Heart right ventricle (tissue), 16 donors: ENCODE data around the gene TIGAR. TPM values are rescaled to one million over a fixed set of nuclear protein-coding genes. Genes with fewer than 3 reads are reported as not detected.

Experiments
- ATAC-seq, 8 donors: fragments of 200-7000 bp; cut with Tn5 transposase; one replicate each; pipeline ENCODE4 v1.9.1; 2020; ENCODE audit warnings: mild to moderate bottlenecking in 8 of 8, moderate library complexity in 8 of 8, moderate number of reproducible peaks in 1 of 8
- DNase-seq, 2 donors: peaks; one replicate each; pipeline ENCODE4 v3.0.0-alpha.2; 2020
- H3K27ac ChIP-seq, 10 donors: fragments of 200-600 bp; sonication (generic) in 2 of 10; one replicate each; pipeline versions ENCODE4 v1.5.0 to v1.8.0; 2020 to 2022; ENCODE audit warnings: mild to moderate bottlenecking in 3 of 10
- H3K27me3 ChIP-seq, 7 donors: fragments of 200-600 bp; one replicate each; pipeline ENCODE4 v1.8.0; 2021 to 2022; ENCODE audit warnings: mild to moderate bottlenecking in 2 of 7
- H3K36me3 ChIP-seq, 9 donors: fragments of 200-600 bp; sonication (generic) in 1 of 9; one replicate each; pipeline versions ENCODE4 v1.5.0 to v1.8.0; 2020 to 2022; ENCODE audit warnings: mild to moderate bottlenecking in 2 of 9
- H3K4me1 ChIP-seq, 9 donors: fragments of 200-600 bp; sonication (generic) in 1 of 9; one replicate each; pipeline versions ENCODE4 v1.5.0 to v1.8.0; 2020 to 2022; ENCODE audit warnings: mild to moderate bottlenecking in 4 of 9
- H3K4me3 ChIP-seq, 10 donors: fragments of 200-600 bp; sonication (generic) in 2 of 10; one replicate each; pipeline versions ENCODE4 v1.5.0 to v1.8.0; 2020 to 2022; ENCODE audit warnings: mild to moderate bottlenecking in 7 of 10, moderate library complexity in 2 of 10
- H3K9me3 ChIP-seq, 11 donors: fragments of 200-600 bp in 10 of 11; sonication (generic) in 2 of 11; one replicate each; pipeline versions ENCODE4 v1.5.0 to v1.8.0; 2013 to 2022; ENCODE audit warnings: mild to moderate bottlenecking in 2 of 11, control low read depth in 1 of 11, moderate library complexity in 1 of 11
- CTCF ChIP-seq, 9 donors: fragments of 200-600 bp; sonication (generic) in 2 of 9; IDR thresholded peaks; one replicate each; pipeline versions ENCODE4 v1.5.0 to v1.8.0; 2021 to 2022; ENCODE audit warnings: antibody characterized with exemption in 9 of 9, mild to moderate bottlenecking in 5 of 9, moderate library complexity in 1 of 9
- WGBS, 2 donors: extraction: QIAGEN DNeasy Blood & Tissue Kit; methylation state at CpG; one replicate each; pipeline ENCODE4 v1.1.7; 2013; ENCODE audit warnings: inconsistent platforms in 1 of 2; 5-methylcytosine and 5-hydroxymethylcytosine counted together
- intact Hi-C, 10 donors: fragments of 100-400 bp; cut with DNase I; formaldehyde crosslinking; loops; one replicate each; pipeline versions ENCODE4 v1.11.1 to v1.14.2; 2022
- polyA plus RNA-seq, 2 donors: library from polyadenylated mRNA; stranded (reverse); fragments of 200-250 nt; gene quantifications; one replicate each; pipeline ENCODE4 v1.2.3, GENCODE V29; 2013
- total RNA-seq, 10 donors: library from RNA; stranded (reverse); fragmentation: NEBNext Ultra II Directional in 3 of 10; extraction: Animal tissue kit (Norgen Biotek cat#: 25700) in 3 of 10; gene quantifications; one replicate each; pipeline versions ENCODE4 v1.2.1 to v1.2.4, GENCODE V29; 2021 to 2023
- donor health status: Arrhythmogenic right ventricular cardiomyopathy.
- donor health status: ischemic (EF 13 %, LVEDD 7.1; RV severe dilation, severe dysfunction).
- donor health status: healthy with polysubstance abuse.
- donor health status: DM: no; HTN: yes; CAD: no.
- donor health status: DM: no; HTN: no; CAD: no.
- donor health status: ischemic (EF 25% LVEDD 6.9; RV normal size, moderate dysfunction).
- donor health status: ischemic (EF 25% LVEDD 5.7; RV mildly dilated, moderate dysfunction).
- donor health status: healthy.
- donor health status: DM: yes; HTN: yes; CAD: no.
- donor health status: Ischemic cardiomyopathy.
- donor health status: ischemic (EF 35%, LVEDD 5.7; RV mildly dilated, moderate dysfunction).
- donor health status: nonischemic (EF 11% LVEDD 7.7; RV severe dilation, severe dysfunction).
- donor health status: DM: yes; HTN: yes; CAD: no.
- donor health status: PGD.
- donor health status: ischemic (EF 29% LVEDD 5.4; RV normal size, mild dysfunction).
- donor health status: nonischemic (EF 23%, LVEDD 6.1; RV moderate dilation, normal function).

The TIGAR gene
- total and polyA plus RNA-seq, 12 donors = 3.7 to 15.5 (median 13.1) TPM

- DNase-seq (peak in 1 of 2 donors; percentile 33), ATAC-seq (no peak)
- no peak for TF ChIP-seq CTCF (IDR thresholded peaks at IDR 0.05)
- peaks cover 14 to 84% (median 72%) of the 10 kb centered on the region in 9 donors for H3K4me1 ChIP-seq
- H3K4me3 ChIP-seq = peak overlapping the region; percentile 61 to 95 (median 86)
- peaks cover 0 to 39% (median 8%) of the 10 kb centered on the region in 9 donors for H3K36me3 ChIP-seq
- intact Hi-C loops = loop anchor here (2.0 to 10.0 kb wide), 10 partner anchors 130 to 393 kb away; no protein-coding TSS in a partner anchor
- WGBS, 2 donors = 6% methylated on average over 43 of the region's 43 CpGs
- peaks cover 0 to 59% (median 2%) of the 10 kb centered on the region in 7 donors for H3K27me3 ChIP-seq
- H3K27ac ChIP-seq = peak overlapping the region; percentile 81 to 98 (median 96)
- H3K9me3 ChIP-seq = no peaks in the 10 kb centered on the region
Measured at GRCh38 chr12:4275016-4275869, 45.8 kb upstream of the TIGAR start.

GRCh38 chr12:4275870-4276301 is 45.1 kb upstream of the TIGAR start:
- TF ChIP-seq CTCF (IDR thresholded peaks at IDR 0.05) = no peak
- peak; percentile 29 to 34 for DNase-seq
- WGBS, 2 donors = 32 to 38% methylated on average over 14 of the region's 14 CpGs

DNA sequence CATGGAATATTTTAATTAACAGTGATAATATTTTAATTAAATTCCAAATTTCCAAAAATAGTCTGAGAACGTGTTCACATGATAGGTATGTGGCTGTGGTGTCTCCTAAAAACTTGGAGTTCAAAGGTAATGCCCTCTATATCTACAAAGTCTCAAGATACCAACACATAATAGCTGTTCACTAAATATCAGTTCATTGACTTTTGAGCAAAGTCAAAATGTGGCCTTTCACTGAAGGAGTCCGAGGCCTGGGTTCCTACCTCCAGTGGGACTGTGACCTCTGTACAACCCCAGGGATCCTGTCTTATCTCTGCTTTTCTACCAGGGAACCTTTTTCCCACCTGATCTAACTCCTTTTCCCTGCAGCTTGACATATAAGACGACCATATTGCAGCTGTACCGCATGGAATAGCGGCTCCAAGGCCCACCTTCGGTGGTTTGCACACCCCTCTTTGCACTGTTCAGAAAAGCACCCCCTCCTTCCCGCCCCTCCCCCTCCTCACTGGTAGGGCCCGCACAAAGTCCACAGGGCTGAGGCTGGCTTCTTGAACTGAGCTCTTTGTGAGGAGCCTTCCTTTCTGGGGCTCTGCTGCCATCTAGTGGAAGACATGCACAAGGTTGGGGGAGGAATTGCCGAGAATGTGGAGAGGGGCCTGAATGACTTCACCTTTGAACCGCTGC is 44.3 kb upstream of the TIGAR start:
- intact Hi-C loops = loop anchor here (1.0 to 10.0 kb wide), 15 partner anchors 132 to 394 kb away; no protein-coding TSS in a partner anchor
- peak overlapping the region in 9 of 10 donors; percentile 81 to 98 (median 96) for H3K27ac ChIP-seq
- H3K4me3 ChIP-seq = peak overlapping the region in 7 of 10 donors; percentile 63 to 95 (median 92)
- H3K9me3 ChIP-seq = no peaks in the 10 kb centered on the region
- peaks cover 0 to 45% (median 0%) of the 10 kb centered on the region in 7 donors for H3K27me3 ChIP-seq
- H3K36me3 ChIP-seq = peaks cover 0 to 54% (median 17%) of the 10 kb centered on the region in 9 donors
- peak; percentile 73 to 92 (median 90) for TF ChIP-seq CTCF (IDR thresholded peaks at IDR 0.05)
- WGBS, 2 donors = 4 to 5% methylated on average over 10 of the region's 10 CpGs
- DNase-seq = peak; percentile 72 to 93
- peaks cover 17 to 84% (median 73%) of the 10 kb centered on the region in 9 donors for H3K4me1 ChIP-seq
- peak; percentile 19 to 56 (median 44) for ATAC-seq

More at GRCh38 chr12:4275870-4276301, 45.1 kb upstream of the TIGAR start:
- peaks cover 17 to 84% (median 72%) of the 10 kb centered on the region in 9 donors for H3K4me1 ChIP-seq
- peaks cover 0 to 52% (median 0%) of the 10 kb centered on the region in 7 donors for H3K27me3 ChIP-seq
- ATAC-seq = no peak
- intact Hi-C loops = loop anchor here (1.0 to 10.0 kb wide), 15 partner anchors 131 to 394 kb away; no protein-coding TSS in a partner anchor
- peaks cover 0 to 46% (median 9%) of the 10 kb centered on the region in 9 donors for H3K36me3 ChIP-seq
- H3K27ac ChIP-seq = peak overlapping the region; percentile 81 to 98 (median 96)
- no peaks in the 10 kb centered on the region for H3K9me3 ChIP-seq
- peak overlapping the region in 9 of 10 donors; percentile 61 to 95 (median 86) for H3K4me3 ChIP-seq

- peak in 3 of 9 donors; percentile 0 to 19 (median 10) for TF ChIP-seq CTCF (IDR thresholded peaks at IDR 0.05)
- WGBS, 2 donors = 26 to 27% methylated on average over 6 of the region's 6 CpGs
- intact Hi-C loops = loop anchor here (1.0 to 10.0 kb wide), 14 partner anchors 132 to 395 kb away; no protein-coding TSS in a partner anchor
- Histone ChIP-seq H3K9me3 (no peaks in the 10 kb centered on the region), H3K4me1 (peaks cover 16 to 84% (median 75%) of the 10 kb centered on the region in 9 donors), H3K4me3 (peak overlapping the region in 6 of 10 donors; percentile 85 to 95 (median 92)), H3K27me3 (peaks cover 0 to 43% (median 0%) of the 10 kb centered on the region in 7 donors), H3K36me3 (peaks cover 0 to 59% (median 21%) of the 10 kb centered on the region in 9 donors), H3K27ac (peak overlapping the region in 9 of 10 donors; percentile 55 to 98 (median 91))
- DNase-seq = no peak
- no peak for ATAC-seq
Measured at GRCh38 chr12:4277205-4277543, 43.8 kb upstream of the TIGAR start.
